Body of pancreas (tissue), 4 donors: ENCODE data around the gene DEK. TPM values are rescaled to one million over a fixed set of nuclear protein-coding genes. Genes with fewer than 3 reads are reported as not detected.

Experiments used
- ATAC-seq: fragments of 150-250 bp; one replicate; pipeline ENCODE4 v1.9.1; 2016
- DNase-seq, 4 donors: peaks; one replicate each; pipeline ENCODE4 v3.0.0-alpha.2; 2019
- H3K27ac ChIP-seq, 4 donors: fragments of 200-600 bp; sonication (generic); 1 replicate in 3 of 4; 2 replicates in 1 of 4; pipeline versions ENCODE4 v1.5.1 to v1.6.1; 2016 to 2019; ENCODE audit warnings: mild to moderate bottlenecking in 1 of 4, mixed read lengths in 1 of 4, moderate library complexity in 1 of 4
- H3K27me3 ChIP-seq, 2 donors: fragments of 200-600 bp; sonication (generic); one replicate each; pipeline ENCODE4 v1.6.0; 2016; ENCODE audit warnings: mild to moderate bottlenecking in 1 of 2
- H3K36me3 ChIP-seq, 2 donors: fragments of 200-600 bp; sonication (generic); replicated peaks in 1 of 2; 2 replicates each; pipeline ENCODE4 v1.5.1; 2016; ENCODE audit warnings: low read depth in 2 of 2; ENCODE audit not compliant: insufficient read depth in 1 of 2
- H3K4me1 ChIP-seq: fragments of 200-600 bp; sonication (generic); one replicate; pipeline ENCODE4 v1.6.0; 2016
- H3K4me3 ChIP-seq, 2 donors: fragments of 200-600 bp; sonication (generic); 1 replicate in 1 of 2; 2 replicates in 1 of 2; pipeline ENCODE4 v1.5.1; 2016 to 2019
- H3K9me3 ChIP-seq, 3 donors: fragments of 200-600 bp; sonication (generic); 1 replicate in 2 of 3; 2 replicates in 1 of 3; pipeline ENCODE4 v1.5.1; 2016
- CTCF ChIP-seq, 7 experiments: fragments of 450-650 bp in 4 of 7; fragments of 200-600 bp in 3 of 7; sonication (generic) in 3 of 7; IDR thresholded peaks; one replicate each; pipeline ENCODE4 v1.5.1; 2016 to 2019; ENCODE audit warnings: antibody characterized with exemption in 7 of 7
- POLR2A ChIP-seq, 3 donors: fragments of 450-650 bp; IDR thresholded peaks; one replicate each; pipeline ENCODE4 v1.6.1; 2016; ENCODE audit warnings: antibody characterized with exemption in 3 of 3, mild to moderate bottlenecking in 2 of 3
- WGBS, 2 donors: methylation state at CpG; one replicate each; pipeline ENCODE4 v1.1.5; 2017; 5-methylcytosine and 5-hydroxymethylcytosine counted together
- intact Hi-C: fragments of 100-400 bp; cut with DNase I; formaldehyde crosslinking; loops from one replicate; pipeline ENCODE4 v1.15.1; 2023
- total RNA-seq, 2 donors: library from RNA; depleted of rRNA; stranded (reverse); fragments of >200 nt; gene quantifications; one replicate each; pipeline ENCODE4 v1.1.0, GENCODE V29; 2016

Gene DEK
- total RNA-seq, 2 donors from 2014 or later = 67.2 to 72.9 TPM

DNA sequence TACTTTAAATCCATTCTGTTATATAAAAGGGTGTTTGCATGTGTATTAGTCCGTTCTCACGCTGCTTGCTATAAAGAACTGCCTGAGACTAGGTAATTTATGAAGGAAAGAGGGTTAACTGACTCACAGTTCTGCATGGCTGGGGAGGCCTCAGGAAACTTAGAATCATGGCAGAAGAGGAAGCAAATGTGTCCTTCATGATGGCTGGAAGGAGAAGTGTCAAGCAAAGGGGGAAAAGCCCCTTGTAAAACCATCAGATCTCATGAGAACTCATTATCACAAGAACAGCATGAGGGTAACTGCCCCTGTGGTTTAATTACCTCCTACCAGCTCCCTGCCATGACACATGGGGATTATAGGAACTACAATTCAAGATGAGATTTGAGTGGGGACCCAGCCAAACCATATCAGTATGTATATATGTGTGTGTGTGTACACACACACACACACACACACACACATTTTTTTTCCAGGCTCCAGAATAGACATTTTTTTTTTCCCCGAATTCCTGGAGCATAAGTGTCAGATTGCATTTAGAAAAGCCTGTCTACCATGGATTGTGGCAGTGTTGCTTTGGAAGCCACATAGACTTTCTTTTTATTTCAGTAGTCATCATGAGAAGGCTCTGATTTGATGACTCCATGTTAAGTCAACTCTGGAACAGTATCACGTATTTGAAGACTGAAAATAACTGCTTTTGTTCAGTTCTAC lies 77.6 kb downstream of the DEK start:
- Histone ChIP-seq H3K36me3 (no peaks in the 10 kb centered on the region), H3K27me3 (no peaks in the 10 kb centered on the region), H3K27ac (no peak overlapping the region), H3K9me3 (no peaks in the 10 kb centered on the region), H3K4me3 (no peak overlapping the region), H3K4me1 (peaks cover 4% of the 10 kb centered on the region)
- no peak for DNase-seq
- TF ChIP-seq POLR2A (IDR thresholded peaks at IDR 0.05) = no peak
- no peak for TF ChIP-seq CTCF (IDR thresholded peaks at IDR 0.05)
- intact Hi-C loops = no loop called here
- ATAC-seq = no peak
- 88 to 89% methylated on average over 4 of the region's 4 CpGs for WGBS, 2 donors

DNA sequence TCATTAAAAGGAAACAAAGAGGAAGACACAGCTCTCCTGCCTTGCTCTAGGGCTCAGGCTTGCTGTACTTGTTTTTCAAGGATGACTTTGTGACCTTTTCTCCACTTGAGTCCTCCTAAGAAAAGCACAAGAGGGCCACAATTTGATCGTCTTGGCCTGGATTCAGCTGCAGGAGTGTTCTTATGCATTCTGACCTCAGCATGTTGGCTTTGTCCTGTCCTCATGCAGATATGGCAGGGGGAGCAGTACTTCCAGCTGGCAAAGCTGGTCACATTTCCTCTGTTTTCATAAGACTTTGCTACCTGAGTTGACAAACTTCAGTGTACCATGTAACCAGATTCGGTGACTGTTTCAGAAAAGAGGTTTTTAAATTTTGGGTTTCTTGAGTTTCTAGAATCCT lies 78.3 kb downstream of the DEK start:
- ATAC-seq = no peak
- Histone ChIP-seq H3K4me1 (peaks cover 4% of the 10 kb centered on the region), H3K4me3 (no peak overlapping the region), H3K9me3 (no peaks in the 10 kb centered on the region), H3K36me3 (no peaks in the 10 kb centered on the region), H3K27ac (no peak overlapping the region), H3K27me3 (no peaks in the 10 kb centered on the region)
- TF ChIP-seq CTCF (IDR thresholded peaks at IDR 0.05) (no peak), POLR2A (IDR thresholded peaks at IDR 0.05) (no peak)
- intact Hi-C loops = no loop called here
- WGBS, 2 donors = 18 to 51% methylated on average over 2 of the region's 2 CpGs
- peak in 3 of 4 donors; percentile 16 to 44 (median 22) for DNase-seq

DNA sequence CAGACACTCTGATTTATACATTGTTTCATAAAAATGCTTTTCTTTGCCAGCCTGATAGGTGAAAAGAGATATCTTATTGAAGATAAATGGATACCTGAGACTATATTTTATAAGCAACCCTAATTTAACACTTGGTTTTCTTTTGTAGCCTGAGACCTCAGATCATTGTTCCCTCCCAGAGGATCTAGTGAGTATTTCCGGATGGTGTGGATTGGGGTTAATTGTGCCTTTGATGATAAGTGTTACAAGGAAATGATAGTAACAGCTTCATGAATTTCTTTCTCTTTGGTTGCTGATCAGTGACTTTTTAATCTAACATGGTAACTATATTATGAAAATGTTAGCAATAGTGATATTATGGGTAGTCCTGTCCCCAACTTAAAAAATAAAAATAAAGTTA lies 78.7 kb downstream of the DEK start:
- 74 to 90% methylated on average over 1 of the region's 1 CpG for WGBS, 2 donors
- Histone ChIP-seq H3K36me3 (no peaks in the 10 kb centered on the region), H3K27ac (no peak overlapping the region), H3K9me3 (no peaks in the 10 kb centered on the region), H3K27me3 (no peaks in the 10 kb centered on the region), H3K4me1 (peaks cover 4% of the 10 kb centered on the region), H3K4me3 (no peak overlapping the region)
- no peak for ATAC-seq
- no peak for DNase-seq
- intact Hi-C loops = no loop called here
- TF ChIP-seq POLR2A (IDR thresholded peaks at IDR 0.05) (no peak), CTCF (IDR thresholded peaks at IDR 0.05) (no peak)

- no peak for DNase-seq
- Histone ChIP-seq H3K36me3 (no peaks in the 10 kb centered on the region), H3K27ac (no peak overlapping the region), H3K27me3 (no peaks in the 10 kb centered on the region), H3K9me3 (no peaks in the 10 kb centered on the region), H3K4me1 (peaks cover 4% of the 10 kb centered on the region), H3K4me3 (no peak overlapping the region)
- intact Hi-C loops = no loop called here
- WGBS, 2 donors = 32 to 42% methylated on average over 4 of the region's 4 CpGs
- TF ChIP-seq CTCF (IDR thresholded peaks at IDR 0.05) = no peak
- TF ChIP-seq POLR2A (IDR thresholded peaks at IDR 0.05) = no peak
- no peak for ATAC-seq
Observed at GRCh38 chr6:18183766-18184165, 80.6 kb downstream of the DEK start.

DNA sequence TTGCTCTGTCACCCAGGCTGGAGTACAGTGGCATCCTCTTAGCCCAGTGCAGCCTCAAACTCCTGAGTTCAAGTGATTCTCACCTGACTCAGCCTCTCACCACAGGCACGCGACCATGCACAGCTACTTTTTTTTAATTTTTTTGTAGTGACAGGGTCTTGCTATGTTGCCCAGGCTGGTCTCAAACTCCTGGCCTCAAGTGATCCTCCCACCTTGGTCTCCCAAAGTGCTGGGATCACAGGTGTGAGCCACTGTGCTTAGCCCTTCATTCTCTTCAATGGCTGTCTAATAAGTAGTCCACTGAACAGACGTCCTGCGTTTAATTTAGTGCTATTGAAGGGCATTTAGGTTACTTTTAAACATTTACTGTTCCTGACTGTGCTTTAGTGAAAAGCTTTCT lies 81.8 kb downstream of the DEK start:
- ATAC-seq (no peak), DNase-seq (no peak)
- no peaks in the 10 kb centered on the region for H3K27me3 ChIP-seq
- H3K27ac ChIP-seq = no peak overlapping the region
- WGBS, 2 donors = 74 to 95% methylated on average over 4 of the region's 4 CpGs
- no peaks in the 10 kb centered on the region for H3K36me3 ChIP-seq
- no peaks in the 10 kb centered on the region for H3K9me3 ChIP-seq
- intact Hi-C loops = no loop called here
- no peak overlapping the region for H3K4me3 ChIP-seq
- TF ChIP-seq CTCF (IDR thresholded peaks at IDR 0.05) (no peak), POLR2A (IDR thresholded peaks at IDR 0.05) (no peak)
- H3K4me1 ChIP-seq = peaks cover 4% of the 10 kb centered on the region
